GM08714 (cell line): ENCODE measurements around the gene SGIP1.

ENCODE experiments used
- H3K4me3 ChIP-seq: fragments of 200-500 bp; sonication (Bioruptor generic); 2 replicates; pipeline ENCODE4 v1.5.1; 2014; ENCODE audit warnings: mild to moderate bottlenecking, low read length, inconsistent platforms
- ZNF274 ChIP-seq: IDR thresholded peaks from 2 replicates; pipeline ENCODE4 v1.6.1; 2012; ENCODE audit warnings: mild to moderate bottlenecking, low read depth, low read length

The SGIP1 gene

GRCh38 chr1:66596191-66596590 lies 62.2 kb downstream of the SGIP1 start:
- no peak for TF ChIP-seq ZNF274
- H3K4me3 ChIP-seq: no peak overlapping the region

- no peak overlapping the region for H3K4me3 ChIP-seq
- no peak for TF ChIP-seq ZNF274
Observed at GRCh38 chr1:66597500-66597899, 63.5 kb downstream of the SGIP1 start.

GRCh38 chr1:66598670-66599069 lies 64.7 kb downstream of the SGIP1 start:
- no peak overlapping the region for H3K4me3 ChIP-seq
- no peak for TF ChIP-seq ZNF274

GRCh38 chr1:66599346-66599745 lies 65.4 kb downstream of the SGIP1 start:
- TF ChIP-seq ZNF274: no peak
- H3K4me3 ChIP-seq: no peak overlapping the region

- TF ChIP-seq ZNF274: no peak
- no peak overlapping the region for H3K4me3 ChIP-seq
Observed at GRCh38 chr1:66599899-66600737, 66.2 kb downstream of the SGIP1 start.

GRCh38 chr1:66605419-66605997 lies 71.6 kb downstream of the SGIP1 start:
- TF ChIP-seq ZNF274: no peak
- H3K4me3 ChIP-seq: no peak overlapping the region

GRCh38 chr1:66606362-66607065 lies 72.6 kb downstream of the SGIP1 start:
- no peak overlapping the region for H3K4me3 ChIP-seq
- TF ChIP-seq ZNF274: no peak

- no peak for TF ChIP-seq ZNF274
- H3K4me3 ChIP-seq: no peak overlapping the region
Observed at GRCh38 chr1:66607458-66607857, 73.5 kb downstream of the SGIP1 start.

- TF ChIP-seq ZNF274: no peak
- no peak overlapping the region for H3K4me3 ChIP-seq
Observed at GRCh38 chr1:66613187-66613586, 79.2 kb downstream of the SGIP1 start.

- no peak overlapping the region for H3K4me3 ChIP-seq
- TF ChIP-seq ZNF274: no peak
Observed at GRCh38 chr1:66617362-66618184, 83.6 kb downstream of the SGIP1 start.

- no peak overlapping the region for H3K4me3 ChIP-seq
- no peak for TF ChIP-seq ZNF274
Observed at GRCh38 chr1:66618390-66618789, 84.4 kb downstream of the SGIP1 start.

- H3K4me3 ChIP-seq: no peak overlapping the region
- no peak for TF ChIP-seq ZNF274
Observed at GRCh38 chr1:66623812-66624211, 89.9 kb downstream of the SGIP1 start.

GRCh38 chr1:66624412-66625060 lies 90.6 kb downstream of the SGIP1 start:
- TF ChIP-seq ZNF274: no peak
- H3K4me3 ChIP-seq: no peak overlapping the region

GRCh38 chr1:66626261-66626660 lies 92.3 kb downstream of the SGIP1 start:
- H3K4me3 ChIP-seq: no peak overlapping the region
- no peak for TF ChIP-seq ZNF274
